Measurements from ENCODE around the gene TOGARAM2.

- TF ChIP-seq, protein P1, sequence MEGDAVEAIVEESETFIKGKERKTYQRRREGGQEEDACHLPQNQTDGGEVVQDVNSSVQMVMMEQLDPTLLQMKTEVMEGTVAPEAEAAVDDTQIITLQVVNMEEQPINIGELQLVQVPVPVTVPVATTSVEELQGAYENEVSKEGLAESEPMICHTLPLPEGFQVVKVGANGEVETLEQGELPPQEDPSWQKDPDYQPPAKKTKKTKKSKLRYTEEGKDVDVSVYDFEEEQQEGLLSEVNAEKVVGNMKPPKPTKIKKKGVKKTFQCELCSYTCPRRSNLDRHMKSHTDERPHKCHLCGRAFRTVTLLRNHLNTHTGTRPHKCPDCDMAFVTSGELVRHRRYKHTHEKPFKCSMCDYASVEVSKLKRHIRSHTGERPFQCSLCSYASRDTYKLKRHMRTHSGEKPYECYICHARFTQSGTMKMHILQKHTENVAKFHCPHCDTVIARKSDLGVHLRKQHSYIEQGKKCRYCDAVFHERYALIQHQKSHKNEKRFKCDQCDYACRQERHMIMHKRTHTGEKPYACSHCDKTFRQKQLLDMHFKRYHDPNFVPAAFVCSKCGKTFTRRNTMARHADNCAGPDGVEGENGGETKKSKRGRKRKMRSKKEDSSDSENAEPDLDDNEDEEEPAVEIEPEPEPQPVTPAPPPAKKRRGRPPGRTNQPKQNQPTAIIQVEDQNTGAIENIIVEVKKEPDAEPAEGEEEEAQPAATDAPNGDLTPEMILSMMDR (IDR thresholded peaks at IDR 0.05; ENCODE audit: control extremely low read depth in 1 of 3, insufficient read depth in 1 of 3, low read depth in 1 of 3, low read length in 3 of 3): no peak
- TF ChIP-seq KDM1A (IDR thresholded peaks at IDR 0.05; ENCODE audit: borderline replicate concordance, low read length) (no peak), EZH2 (IDR thresholded peaks at IDR 0.05; ENCODE audit: low read depth, low read length, severe bottlenecking) (no peak), POLR2A (IDR thresholded peaks at IDR 0.05; ENCODE audit: control extremely low read depth in 1 of 2, low read depth in 2 of 2, low read length in 2 of 2) (no peak), EGR1 (IDR thresholded peaks at IDR 0.05; ENCODE audit: borderline replicate concordance, low read depth, low read length) (no peak), SAP30 (IDR thresholded peaks at IDR 0.05; ENCODE audit: insufficient read depth, insufficient replicate concordance, low read length) (no peak), SIN3A (conservative IDR thresholded peaks at IDR 0.05 in 1 of 2, IDR thresholded peaks at IDR 0.05 in 1 of 2; ENCODE audit: low read depth in 1 of 2, low read length in 2 of 2) (no peak), SUZ12 (IDR thresholded peaks at IDR 0.05; ENCODE audit: low read length) (no peak), RAD21 (IDR thresholded peaks at IDR 0.05 in 1 of 2, conservative IDR thresholded peaks at IDR 0.05 in 1 of 2; ENCODE audit: low read depth in 2 of 2, low read length in 2 of 2) (no peak), ATF3 (IDR thresholded peaks at IDR 0.05; ENCODE audit: insufficient read depth, low read depth, low read length) (no peak)
These were observed 40.1 kb upstream of the TOGARAM2 start for GRCh38 chr2:28941008-28941407.

Measured in H1 (cell line).